Measurements from ENCODE around the gene SDHA.
"Not testable (repeated sequence)": the region's sequence is repeated elsewhere in the genome, so short reads cannot be mapped to it uniquely, and the experiment has no call there.

Gene SDHA

GRCh38 chr5:285991-286557 is 68.0 kb downstream of the SDHA start (continued):
- no peak for TF ChIP-seq KLF7 (tag by site-specific recombination; IDR thresholded peaks at IDR 0.05; ENCODE audit: borderline replicate concordance)

GRCh38 chr5:290200-290599 is 72.1 kb downstream of the SDHA start:
- H3K27ac ChIP-seq (ENCODE audit: extremely low read depth, low read depth, low read length); H3K4me3 ChIP-seq (ENCODE audit: low read depth, low read length); H3K9me3 ChIP-seq (ENCODE audit: control insufficient read depth, insufficient read depth, low read depth, low read length); CTCF ChIA-PET; H3K4me1 ChIP-seq (ENCODE audit: control insufficient read depth, insufficient read depth, low read length): not testable (repeated sequence)
- H3K36me3 ChIP-seq (ENCODE audit: control insufficient read depth in 2 of 2, insufficient read depth in 1 of 2, low read length in 2 of 2) = peaks cover 0 to 24% of the 10 kb centered on the region in 2 experiments; a peak in 2 of 3 replicates
- POLR2A ChIA-PET = interaction anchor here (1.2 kb wide), 1 partner anchor 43 kb away, joined by 3 read pairs; no protein-coding TSS in a partner anchor

- H3K27ac ChIP-seq (ENCODE audit: extremely low read depth, low read depth, low read length); POLR2A ChIA-PET; H3K4me1 ChIP-seq (ENCODE audit: control insufficient read depth, insufficient read depth, low read length); H3K9me3 ChIP-seq (ENCODE audit: control insufficient read depth, insufficient read depth, low read depth, low read length); H3K4me3 ChIP-seq (ENCODE audit: low read depth, low read length); CTCF ChIA-PET: not testable (repeated sequence)
- TF ChIP-seq EGR2 (tag by site-specific recombination; IDR thresholded peaks at IDR 0.05; ENCODE audit: low read depth) (peak; percentile 36; the same call in 1 of the 2 replicates), ZFHX2 (tag by site-specific recombination; conservative IDR thresholded peaks at IDR 0.05) (0 out of 2 replicates have a peak, but pooled peaks have one; percentile 7)
- peaks cover 0 to 19% of the 10 kb centered on the region in 2 experiments; a peak in 2 of 3 replicates for H3K36me3 ChIP-seq (ENCODE audit: control insufficient read depth in 2 of 2, insufficient read depth in 1 of 2, low read length in 2 of 2)
Measured at GRCh38 chr5:291345-291744, 73.2 kb downstream of the SDHA start.

- H3K4me1 ChIP-seq (ENCODE audit: control insufficient read depth, insufficient read depth, low read length); H3K9me3 ChIP-seq (ENCODE audit: control insufficient read depth, insufficient read depth, low read depth, low read length); POLR2A ChIA-PET; CTCF ChIA-PET; H3K27ac ChIP-seq (ENCODE audit: extremely low read depth, low read depth, low read length); H3K4me3 ChIP-seq (ENCODE audit: low read depth, low read length): not testable (repeated sequence)
- peaks cover 0 to 10% of the 10 kb centered on the region in 2 experiments; a peak in 2 of 3 replicates for H3K36me3 ChIP-seq (ENCODE audit: control insufficient read depth in 2 of 2, insufficient read depth in 1 of 2, low read length in 2 of 2)
Measured at GRCh38 chr5:294788-295187, 76.7 kb downstream of the SDHA start.

GRCh38 chr5:296207-296606 is 78.1 kb downstream of the SDHA start:
- POLR2A ChIA-PET = interaction anchor here (1.0 kb wide), 1 partner anchor 10 kb away, joined by 3 read pairs; no protein-coding TSS in a partner anchor
- CTCF ChIA-PET = interaction anchor here (0.6 kb wide), 1 partner anchor 68 kb away, joined by 3 read pairs; no protein-coding TSS in a partner anchor
- H3K4me1 ChIP-seq (ENCODE audit: control insufficient read depth, insufficient read depth, low read length) = not testable (repeated sequence)

GRCh38 chr5:296954-297353 is 78.8 kb downstream of the SDHA start:
- POLR2A ChIA-PET = interaction anchor here (1.0 kb wide), 1 partner anchor 11 kb away, joined by 3 read pairs; no protein-coding TSS in a partner anchor
- H3K9me3 ChIP-seq (ENCODE audit: control insufficient read depth, insufficient read depth, low read depth, low read length); H3K4me1 ChIP-seq (ENCODE audit: control insufficient read depth, insufficient read depth, low read length); H3K4me3 ChIP-seq (ENCODE audit: low read depth, low read length); H3K36me3 ChIP-seq (ENCODE audit: control insufficient read depth in 2 of 2, insufficient read depth in 1 of 2, low read length in 2 of 2); CTCF ChIA-PET; H3K27ac ChIP-seq (ENCODE audit: extremely low read depth, low read depth, low read length): not testable (repeated sequence)

More at GRCh38 chr5:296207-296606, 78.1 kb downstream of the SDHA start:
- H3K36me3 ChIP-seq (ENCODE audit: control insufficient read depth in 2 of 2, insufficient read depth in 1 of 2, low read length in 2 of 2); H3K4me3 ChIP-seq (ENCODE audit: low read depth, low read length); H3K9me3 ChIP-seq (ENCODE audit: control insufficient read depth, insufficient read depth, low read depth, low read length); H3K27ac ChIP-seq (ENCODE audit: extremely low read depth, low read depth, low read length): not testable (repeated sequence)

- H3K4me1 ChIP-seq (ENCODE audit: control insufficient read depth, insufficient read depth, low read length); CTCF ChIA-PET; H3K9me3 ChIP-seq (ENCODE audit: control insufficient read depth, insufficient read depth, low read depth, low read length); POLR2A ChIA-PET; H3K27ac ChIP-seq (ENCODE audit: extremely low read depth, low read depth, low read length); H3K36me3 ChIP-seq (ENCODE audit: control insufficient read depth in 2 of 2, insufficient read depth in 1 of 2, low read length in 2 of 2); H3K4me3 ChIP-seq (ENCODE audit: low read depth, low read length): not testable (repeated sequence)
- TF ChIP-seq GLIS1 (tag by site-specific recombination; IDR thresholded peaks at IDR 0.05) = peak; percentile 41
Measured at GRCh38 chr5:297448-297847, 79.3 kb downstream of the SDHA start.
